Transverse colon (tissue), 4 donors: ENCODE measurements around the gene RGS3. TPM values are rescaled to one million over a fixed set of nuclear protein-coding genes. Genes with fewer than 3 reads are reported as not detected.
A peak's percentile ranks its signal among the peaks of the same experiment; 100 is the strongest.
"Not testable (repeated sequence)": the region's sequence is repeated elsewhere in the genome, so short reads cannot be mapped to it uniquely, and the experiment has no call there.

Source experiments
- DNase-seq: peaks from one replicate; pipeline ENCODE4 v3.0.0-alpha.2; 2019
- H3K27ac ChIP-seq, 4 donors: fragments of 200-600 bp; sonication (generic); 2 replicates each; pipeline ENCODE4 v1.5.1; 2016 to 2018; ENCODE audit warnings: inconsistent platforms in 4 of 4
- H3K27me3 ChIP-seq: fragments of 200-600 bp; sonication (generic); 2 replicates; pipeline ENCODE4 v1.5.1; 2017; ENCODE audit warnings: inconsistent platforms
- H3K36me3 ChIP-seq, 4 donors: fragments of 200-600 bp; sonication (generic); 2 replicates each; pipeline ENCODE4 v1.5.1; 2017 to 2019; ENCODE audit warnings: inconsistent platforms in 4 of 4
- H3K4me1 ChIP-seq, 4 donors: fragments of 200-600 bp; sonication (generic); 2 replicates each; pipeline ENCODE4 v1.5.1; 2017 to 2020; ENCODE audit warnings: inconsistent platforms in 4 of 4
- H3K4me3 ChIP-seq, 4 donors: fragments of 200-600 bp; sonication (generic); 1 replicate in 1 of 4; 2 replicates in 3 of 4; pipeline versions ENCODE4 v1.5.1 to v1.6.1; 2017 to 2019; ENCODE audit warnings: inconsistent platforms in 4 of 4
- H3K9me3 ChIP-seq, 2 donors: fragments of 200-600 bp; sonication (generic); 2 replicates each; pipeline ENCODE4 v1.5.1; 2017 to 2019; ENCODE audit warnings: inconsistent platforms in 2 of 2
- EP300 ChIP-seq: sonication (generic); formaldehyde crosslinking; IDR thresholded peaks from one replicate; pipeline ENCODE4 v1.6.1; 2017; ENCODE audit warnings: antibody characterized with exemption, low read depth
- POLR2A ChIP-seq: fragments of 450-650 bp; IDR thresholded peaks from one replicate; pipeline ENCODE4 v1.6.1; 2016; ENCODE audit warnings: antibody characterized with exemption, mild to moderate bottlenecking, moderate library complexity
- POLR2AphosphoS5 ChIP-seq, 3 donors: sonication (generic); formaldehyde crosslinking; IDR thresholded peaks; one replicate each; pipeline ENCODE4 v1.6.1; 2016; ENCODE audit warnings: antibody characterized with exemption in 3 of 3
- WGBS, 2 donors: methylation state at CpG; one replicate each; pipeline ENCODE4 v1.1.5; 2018; ENCODE audit warnings: low coverage in 1 of 2; 5-methylcytosine and 5-hydroxymethylcytosine counted together
- in situ Hi-C, 4 donors: fragments of 200-750 bp; cut with MboI; loops; one replicate each; pipeline versions ENCODE4 v1.15.0 to v1.15.1; 2017; ENCODE audit warnings: low sequenced_read_pairs in 3 of 4, low pct_ligation_motif_present in 1 of 4, low pct_unique_long_range_greater_than_20kb in 1 of 4
- intact Hi-C: fragments of 100-400 bp; cut with DNase I; formaldehyde crosslinking; loops from one replicate; pipeline ENCODE4 v1.15.1; 2023; ENCODE audit warnings: low total_unique reads
- total RNA-seq, 4 donors: library from RNA; depleted of rRNA; stranded (reverse); fragments of >200 nt; gene quantifications; one replicate each; pipeline ENCODE4 v1.1.0, GENCODE V29; 2016
- TF ChIP-seq, protein P1 (sequence below), 5 experiments: fragments of 200-600 bp in 3 of 5; fragments of 450-650 bp in 2 of 5; sonication (generic) in 3 of 5; IDR thresholded peaks; 1 replicate in 2 of 5; 2 replicates in 3 of 5; pipeline ENCODE4 v1.5.1; 2016 to 2017; ENCODE audit warnings: antibody characterized with exemption in 5 of 5, inconsistent platforms in 3 of 5, mild to moderate bottlenecking in 2 of 5, moderate library complexity in 1 of 5

Gene RGS3
- total RNA-seq, 4 donors from 2014 or later, result 62.7 to 150 (median 80.9) TPM

- Histone ChIP-seq H3K27ac (no peak overlapping the region), H3K4me3 (no peak overlapping the region), H3K4me1 (no peaks in the 10 kb centered on the region), H3K9me3 (no peaks in the 10 kb centered on the region), H3K27me3 (no peaks in the 10 kb centered on the region), H3K36me3 (no peaks in the 10 kb centered on the region)
- in situ Hi-C loops, result loop anchor here in 1 of 4 donors (10.0 kb wide), 1 partner anchor 224 kb away; no protein-coding TSS in a partner anchor
- intact Hi-C loops, result no loop called here
- TF ChIP-seq, protein P1, sequence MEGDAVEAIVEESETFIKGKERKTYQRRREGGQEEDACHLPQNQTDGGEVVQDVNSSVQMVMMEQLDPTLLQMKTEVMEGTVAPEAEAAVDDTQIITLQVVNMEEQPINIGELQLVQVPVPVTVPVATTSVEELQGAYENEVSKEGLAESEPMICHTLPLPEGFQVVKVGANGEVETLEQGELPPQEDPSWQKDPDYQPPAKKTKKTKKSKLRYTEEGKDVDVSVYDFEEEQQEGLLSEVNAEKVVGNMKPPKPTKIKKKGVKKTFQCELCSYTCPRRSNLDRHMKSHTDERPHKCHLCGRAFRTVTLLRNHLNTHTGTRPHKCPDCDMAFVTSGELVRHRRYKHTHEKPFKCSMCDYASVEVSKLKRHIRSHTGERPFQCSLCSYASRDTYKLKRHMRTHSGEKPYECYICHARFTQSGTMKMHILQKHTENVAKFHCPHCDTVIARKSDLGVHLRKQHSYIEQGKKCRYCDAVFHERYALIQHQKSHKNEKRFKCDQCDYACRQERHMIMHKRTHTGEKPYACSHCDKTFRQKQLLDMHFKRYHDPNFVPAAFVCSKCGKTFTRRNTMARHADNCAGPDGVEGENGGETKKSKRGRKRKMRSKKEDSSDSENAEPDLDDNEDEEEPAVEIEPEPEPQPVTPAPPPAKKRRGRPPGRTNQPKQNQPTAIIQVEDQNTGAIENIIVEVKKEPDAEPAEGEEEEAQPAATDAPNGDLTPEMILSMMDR (IDR thresholded peaks at IDR 0.05), result no peak
- TF ChIP-seq EP300 (no peak), POLR2A (no peak), POLR2AphosphoS5 (IDR thresholded peaks at IDR 0.05) (no peak)
- DNase-seq, result no peak
These were observed 32.3 kb upstream of the RGS3 start for GRCh38 chr9:113431191-113431590.

- Histone ChIP-seq H3K9me3 (no peaks in the 10 kb centered on the region), H3K4me1 (no peaks in the 10 kb centered on the region), H3K4me3 (no peak overlapping the region), H3K36me3 (no peaks in the 10 kb centered on the region), H3K27me3 (no peaks in the 10 kb centered on the region), H3K27ac (no peak overlapping the region)
- 84% methylated on average over 4 of the region's 4 CpGs; no CpG with 5 or more reads in 1 of the 2 donors for WGBS, 2 donors
- intact Hi-C loops (no loop called here), in situ Hi-C loops (loop anchor here in 1 of 4 donors (10.0 kb wide), 1 partner anchor 218 kb away; no protein-coding TSS in a partner anchor)
- TF ChIP-seq EP300, result no peak
- no peak for DNase-seq
These were observed 26.6 kb upstream of the RGS3 start for GRCh38 chr9:113436728-113437515.

GRCh38 chr9:113437716-113438115 is 25.8 kb upstream of the RGS3 start:
- WGBS, 2 donors, result 67 to 73% methylated on average over 1 of the region's 1 CpG
- DNase-seq, H3K27me3 ChIP-seq, H3K4me1 ChIP-seq, H3K4me3 ChIP-seq, intact Hi-C loops, H3K36me3 ChIP-seq, H3K9me3 ChIP-seq, H3K27ac ChIP-seq: not testable (repeated sequence)
- in situ Hi-C loops, result loop anchor here in 1 of 4 donors (10.0 kb wide), 1 partner anchor 217 kb away; no protein-coding TSS in a partner anchor

DNA sequence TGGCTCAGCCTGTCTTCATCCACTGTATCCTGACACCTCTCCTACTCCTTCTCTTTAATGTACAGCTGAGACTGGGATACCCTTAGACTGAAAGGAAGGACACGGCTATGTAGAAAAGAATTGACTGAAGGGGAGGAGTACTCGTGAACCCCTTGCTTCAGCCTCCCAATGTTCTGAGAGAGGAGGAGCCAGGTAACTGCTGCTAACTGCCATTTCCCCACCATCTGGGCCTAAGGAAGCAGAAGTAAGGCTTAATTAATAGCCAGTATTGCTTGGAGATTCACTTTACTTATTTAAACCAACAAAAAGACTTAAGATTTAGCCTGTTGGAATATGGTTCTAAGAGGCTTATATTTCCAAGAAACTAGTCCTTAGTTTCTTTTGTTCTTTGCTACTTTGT is 18.8 kb upstream of the RGS3 start:
- H3K4me1 ChIP-seq, result peaks cover 0 to 3% (median 0%) of the 10 kb centered on the region in 4 donors
- TF ChIP-seq POLR2A, result no peak
- no peak for TF ChIP-seq POLR2AphosphoS5 (IDR thresholded peaks at IDR 0.05)
- no peak for TF ChIP-seq EP300
- TF ChIP-seq, protein P1 (IDR thresholded peaks at IDR 0.05), result no peak
- no peak overlapping the region for H3K4me3 ChIP-seq
- intact Hi-C loops, result no loop called here
- H3K27me3 ChIP-seq, result no peaks in the 10 kb centered on the region
- H3K9me3 ChIP-seq, result no peaks in the 10 kb centered on the region
- in situ Hi-C loops, result loop anchor here in 2 of 4 donors (5.0 kb wide), 3 partner anchors 138 to 213 kb away; no protein-coding TSS in a partner anchor
- WGBS, 2 donors, result 83 to 87% methylated on average over 2 of the region's 2 CpGs
- DNase-seq, result no peak
- no peak overlapping the region for H3K27ac ChIP-seq
- no peaks in the 10 kb centered on the region for H3K36me3 ChIP-seq

- Histone ChIP-seq H3K4me1 (peaks cover 0 to 3% (median 0%) of the 10 kb centered on the region in 4 donors), H3K9me3 (no peaks in the 10 kb centered on the region), H3K27me3 (no peaks in the 10 kb centered on the region), H3K4me3 (no peak overlapping the region), H3K27ac (peak overlapping the region in 1 of 4 donors; percentile 3), H3K36me3 (no peaks in the 10 kb centered on the region)
- no peak for DNase-seq
- intact Hi-C loops (loop anchor here (2.0 kb wide), 2 partner anchors 142 to 212 kb away; no protein-coding TSS in a partner anchor), in situ Hi-C loops (loop anchor here in 2 of 4 donors (5.0 kb wide), 3 partner anchors 136 to 211 kb away; no protein-coding TSS in a partner anchor)
- no peak for TF ChIP-seq POLR2A
- TF ChIP-seq, protein P1 (IDR thresholded peaks at IDR 0.05), result peak; percentile 59 to 79 (median 73)
- whole genome bisulfite sequencing, 2 donors, result 54 to 86% methylated on average over 2 to 3 of the region's 3 CpGs
These were observed 17.2 kb upstream of the RGS3 start for GRCh38 chr9:113446323-113446740.
